ENCODE measurements around the gene CASP12.

Gene CASP12

DNA sequence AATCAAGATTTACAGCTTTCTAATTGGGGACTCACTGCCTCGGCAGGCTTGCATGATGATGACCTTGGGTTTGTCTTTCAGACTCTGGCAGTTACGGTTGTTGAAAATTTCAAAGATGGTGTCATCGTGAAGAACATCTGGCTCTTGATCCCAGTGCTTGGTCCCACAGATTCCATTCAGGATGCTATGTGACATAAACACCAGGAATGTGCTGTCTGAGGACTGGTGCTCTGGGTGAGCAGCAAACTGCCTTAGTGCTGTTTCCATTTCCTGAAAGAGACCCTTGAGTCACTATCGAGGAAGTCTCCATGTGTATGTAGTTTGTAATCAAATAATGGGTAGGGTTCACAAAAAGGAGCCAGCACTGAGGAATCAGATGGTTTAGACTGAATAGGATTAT, 7.1 kb downstream of the CASP12 start:
- no peak for TF ChIP-seq GLIS3 (CRISPR knock-in tag; IDR thresholded peaks at IDR 0.05)
- TF ChIP-seq ESRRG (CRISPR knock-in tag; IDR thresholded peaks at IDR 0.05) = no peak
- no peak for TF ChIP-seq ZNF8 (CRISPR knock-in tag; IDR thresholded peaks at IDR 0.05)
- TF ChIP-seq ZC3H10 (CRISPR knock-in tag; IDR thresholded peaks at IDR 0.05) = no peak
- TF ChIP-seq, protein P1, sequence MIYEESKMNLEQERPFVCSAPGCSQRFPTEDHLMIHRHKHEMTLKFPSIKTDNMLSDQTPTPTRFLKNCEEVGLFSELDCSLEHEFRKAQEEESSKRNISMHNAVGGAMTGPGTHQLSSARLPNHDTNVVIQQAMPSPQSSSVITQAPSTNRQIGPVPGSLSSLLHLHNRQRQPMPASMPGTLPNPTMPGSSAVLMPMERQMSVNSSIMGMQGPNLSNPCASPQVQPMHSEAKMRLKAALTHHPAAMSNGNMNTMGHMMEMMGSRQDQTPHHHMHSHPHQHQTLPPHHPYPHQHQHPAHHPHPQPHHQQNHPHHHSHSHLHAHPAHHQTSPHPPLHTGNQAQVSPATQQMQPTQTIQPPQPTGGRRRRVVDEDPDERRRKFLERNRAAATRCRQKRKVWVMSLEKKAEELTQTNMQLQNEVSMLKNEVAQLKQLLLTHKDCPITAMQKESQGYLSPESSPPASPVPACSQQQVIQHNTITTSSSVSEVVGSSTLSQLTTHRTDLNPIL (CRISPR knock-in tag; IDR thresholded peaks at IDR 0.05; ENCODE audit: low read depth) = no peak
- no peak for TF ChIP-seq RARB (CRISPR knock-in tag; IDR thresholded peaks at IDR 0.05)
- no peak for TF ChIP-seq ISL1 (CRISPR knock-in tag; IDR thresholded peaks at IDR 0.05)
- TF ChIP-seq PATZ1 (CRISPR knock-in tag; IDR thresholded peaks at IDR 0.05; ENCODE audit: borderline replicate concordance) = no peak
- no peak for TF ChIP-seq OSR1 (CRISPR knock-in tag; IDR thresholded peaks at IDR 0.05)
- no peak for TF ChIP-seq PPARA (CRISPR knock-in tag; IDR thresholded peaks at IDR 0.05; ENCODE audit: borderline replicate concordance)
- no peak for TF ChIP-seq SNAI2 (CRISPR knock-in tag; IDR thresholded peaks at IDR 0.05)
- no peak for TF ChIP-seq ZNF70 (CRISPR knock-in tag; IDR thresholded peaks at IDR 0.05)
- TF ChIP-seq TCF4 (CRISPR knock-in tag; IDR thresholded peaks at IDR 0.05; ENCODE audit: borderline replicate concordance) = no peak
- no peak for ATAC-seq

- no peak for TF ChIP-seq ZFP3 (CRISPR knock-in tag; IDR thresholded peaks at IDR 0.05)
- no peak for TF ChIP-seq ZNF70 (CRISPR knock-in tag; IDR thresholded peaks at IDR 0.05)
- TF ChIP-seq ESRRG (CRISPR knock-in tag; IDR thresholded peaks at IDR 0.05) = no peak
- no peak for TF ChIP-seq ARNTL (CRISPR knock-in tag; IDR thresholded peaks at IDR 0.05; ENCODE audit: borderline replicate concordance, low read depth)
- no peak for TF ChIP-seq POU6F1 (CRISPR knock-in tag; IDR thresholded peaks at IDR 0.05; ENCODE audit: borderline replicate concordance, low read depth)
- TF ChIP-seq BACH2 (CRISPR knock-in tag; IDR thresholded peaks at IDR 0.05; ENCODE audit: borderline replicate concordance) = no peak
- TF ChIP-seq, protein P2, sequence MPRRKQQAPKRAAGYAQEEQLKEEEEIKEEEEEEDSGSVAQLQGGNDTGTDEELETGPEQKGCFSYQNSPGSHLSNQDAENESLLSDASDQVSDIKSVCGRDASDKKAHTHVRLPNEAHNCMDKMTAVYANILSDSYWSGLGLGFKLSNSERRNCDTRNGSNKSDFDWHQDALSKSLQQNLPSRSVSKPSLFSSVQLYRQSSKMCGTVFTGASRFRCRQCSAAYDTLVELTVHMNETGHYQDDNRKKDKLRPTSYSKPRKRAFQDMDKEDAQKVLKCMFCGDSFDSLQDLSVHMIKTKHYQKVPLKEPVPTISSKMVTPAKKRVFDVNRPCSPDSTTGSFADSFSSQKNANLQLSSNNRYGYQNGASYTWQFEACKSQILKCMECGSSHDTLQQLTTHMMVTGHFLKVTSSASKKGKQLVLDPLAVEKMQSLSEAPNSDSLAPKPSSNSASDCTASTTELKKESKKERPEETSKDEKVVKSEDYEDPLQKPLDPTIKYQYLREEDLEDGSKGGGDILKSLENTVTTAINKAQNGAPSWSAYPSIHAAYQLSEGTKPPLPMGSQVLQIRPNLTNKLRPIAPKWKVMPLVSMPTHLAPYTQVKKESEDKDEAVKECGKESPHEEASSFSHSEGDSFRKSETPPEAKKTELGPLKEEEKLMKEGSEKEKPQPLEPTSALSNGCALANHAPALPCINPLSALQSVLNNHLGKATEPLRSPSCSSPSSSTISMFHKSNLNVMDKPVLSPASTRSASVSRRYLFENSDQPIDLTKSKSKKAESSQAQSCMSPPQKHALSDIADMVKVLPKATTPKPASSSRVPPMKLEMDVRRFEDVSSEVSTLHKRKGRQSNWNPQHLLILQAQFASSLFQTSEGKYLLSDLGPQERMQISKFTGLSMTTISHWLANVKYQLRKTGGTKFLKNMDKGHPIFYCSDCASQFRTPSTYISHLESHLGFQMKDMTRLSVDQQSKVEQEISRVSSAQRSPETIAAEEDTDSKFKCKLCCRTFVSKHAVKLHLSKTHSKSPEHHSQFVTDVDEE (CRISPR knock-in tag; IDR thresholded peaks at IDR 0.05) = no peak
- no peak for TF ChIP-seq OSR1 (CRISPR knock-in tag; IDR thresholded peaks at IDR 0.05)
- no peak for TF ChIP-seq ZFP30 (CRISPR knock-in tag; IDR thresholded peaks at IDR 0.05)
- TF ChIP-seq, protein P3, sequence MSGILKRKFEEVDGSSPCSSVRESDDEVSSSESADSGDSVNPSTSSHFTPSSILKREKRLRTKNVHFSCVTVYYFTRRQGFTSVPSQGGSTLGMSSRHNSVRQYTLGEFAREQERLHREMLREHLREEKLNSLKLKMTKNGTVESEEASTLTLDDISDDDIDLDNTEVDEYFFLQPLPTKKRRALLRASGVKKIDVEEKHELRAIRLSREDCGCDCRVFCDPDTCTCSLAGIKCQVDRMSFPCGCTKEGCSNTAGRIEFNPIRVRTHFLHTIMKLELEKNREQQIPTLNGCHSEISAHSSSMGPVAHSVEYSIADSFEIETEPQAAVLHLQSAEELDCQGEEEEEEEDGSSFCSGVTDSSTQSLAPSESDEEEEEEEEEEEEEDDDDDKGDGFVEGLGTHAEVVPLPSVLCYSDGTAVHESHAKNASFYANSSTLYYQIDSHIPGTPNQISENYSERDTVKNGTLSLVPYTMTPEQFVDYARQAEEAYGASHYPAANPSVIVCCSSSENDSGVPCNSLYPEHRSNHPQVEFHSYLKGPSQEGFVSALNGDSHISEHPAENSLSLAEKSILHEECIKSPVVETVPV (CRISPR knock-in tag; IDR thresholded peaks at IDR 0.05) = no peak
- no peak for TF ChIP-seq CSDC2 (CRISPR knock-in tag; IDR thresholded peaks at IDR 0.05)
- no peak for TF ChIP-seq ZNF8 (CRISPR knock-in tag; IDR thresholded peaks at IDR 0.05)
- no peak for TF ChIP-seq TCF4 (CRISPR knock-in tag; IDR thresholded peaks at IDR 0.05; ENCODE audit: borderline replicate concordance)
- no peak for TF ChIP-seq SNAI2 (CRISPR knock-in tag; IDR thresholded peaks at IDR 0.05)
- no peak for TF ChIP-seq ZC3H10 (CRISPR knock-in tag; IDR thresholded peaks at IDR 0.05)
- no peak for TF ChIP-seq ZNF565 (CRISPR knock-in tag; conservative IDR thresholded peaks at IDR 0.05; ENCODE audit: low read depth)
- ATAC-seq = no peak
These were observed 14.9 kb downstream of the CASP12 start for GRCh38 chr11:104883342-104883741.

Measured in SK-N-SH treated with all-trans-retinoic acid at 6 μM for 48 hours (cell line).